Measurements from ENCODE around the gene RNF17.

RNF17 gene

GRCh38 chr13:24747248-24748060 is 16.5 kb upstream of the RNF17 start:
- no peak for TF ChIP-seq CTCF (IDR thresholded peaks at IDR 0.05; ENCODE audit: borderline replicate concordance, control extremely low read depth, extremely low read depth, insufficient read depth, missing control alignments)
- peak; percentile 51 for DNase-seq (ENCODE audit: low spot score)
- in situ Hi-C loops (cut with MboI; ENCODE audit: low sequenced_read_pairs, unreplicated experiment), result loop anchor here (25.0 kb wide), 1 partner anchor 240 kb away; no protein-coding TSS in a partner anchor

GRCh38 chr13:24748061-24748400 is 15.9 kb upstream of the RNF17 start:
- no peak for TF ChIP-seq CTCF (IDR thresholded peaks at IDR 0.05; ENCODE audit: borderline replicate concordance, control extremely low read depth, extremely low read depth, insufficient read depth, missing control alignments)
- no peak for DNase-seq (ENCODE audit: low spot score)
- in situ Hi-C loops (cut with MboI; ENCODE audit: low sequenced_read_pairs, unreplicated experiment), result loop anchor here (25.0 kb wide), 1 partner anchor 239 kb away; no protein-coding TSS in a partner anchor

DNA sequence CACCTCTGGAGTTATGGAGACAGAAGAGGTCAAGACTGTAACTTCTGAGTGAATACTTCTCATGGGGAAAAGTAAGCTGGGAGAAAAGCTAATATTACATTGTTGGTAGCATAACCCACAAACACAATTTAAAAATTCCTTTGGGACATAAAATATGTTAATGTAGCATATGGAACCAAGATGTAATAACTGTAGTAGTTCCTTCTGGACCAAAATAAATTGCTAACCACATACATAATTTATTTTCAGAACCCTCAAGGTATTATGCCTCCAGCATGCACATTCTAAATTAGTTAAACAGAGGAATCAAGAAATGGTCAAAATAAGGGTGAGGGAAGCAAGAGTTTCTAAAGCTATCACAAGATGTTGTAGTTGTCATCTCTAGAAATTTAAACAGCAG is 4.8 kb upstream of the RNF17 start:
- no peak for DNase-seq (ENCODE audit: low spot score)
- in situ Hi-C loops (cut with MboI; ENCODE audit: low sequenced_read_pairs, unreplicated experiment), result no loop called here

DNA sequence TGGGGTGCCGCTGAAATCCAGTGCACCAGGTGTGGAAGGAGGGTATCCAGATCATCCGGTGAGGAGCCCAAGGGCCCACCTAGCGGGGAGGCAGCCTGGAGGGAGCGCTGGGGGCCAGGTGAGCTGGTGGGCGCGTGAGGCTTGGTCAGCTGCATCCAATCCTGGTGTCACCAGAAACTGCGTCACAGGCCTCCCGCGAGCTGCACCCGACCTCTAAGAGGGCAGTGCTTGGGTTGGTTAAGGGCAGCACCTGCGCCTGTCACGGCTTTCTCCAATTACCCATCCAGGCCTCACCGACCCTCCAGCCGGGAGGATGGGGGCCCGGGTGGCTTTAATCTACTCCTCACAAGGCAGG is 284 bp downstream of the RNF17 start:
- DNase-seq (ENCODE audit: low spot score), result no peak
- in situ Hi-C loops (cut with MboI; ENCODE audit: low sequenced_read_pairs, unreplicated experiment), result no loop called here
- no peak for TF ChIP-seq CTCF (IDR thresholded peaks at IDR 0.05; ENCODE audit: borderline replicate concordance, control extremely low read depth, extremely low read depth, insufficient read depth, missing control alignments)

More for the DNA sequence above, 4.8 kb upstream of the RNF17 start:
- TF ChIP-seq CTCF (IDR thresholded peaks at IDR 0.05; ENCODE audit: borderline replicate concordance, control extremely low read depth, extremely low read depth, insufficient read depth, missing control alignments), result no peak

GRCh38 chr13:24777171-24777570 is 13.2 kb downstream of the RNF17 start:
- TF ChIP-seq CTCF (IDR thresholded peaks at IDR 0.05; ENCODE audit: borderline replicate concordance, control extremely low read depth, extremely low read depth, insufficient read depth, missing control alignments), result no peak
- no peak for DNase-seq (ENCODE audit: low spot score)
- in situ Hi-C loops (cut with MboI; ENCODE audit: low sequenced_read_pairs, unreplicated experiment), result no loop called here

DNA sequence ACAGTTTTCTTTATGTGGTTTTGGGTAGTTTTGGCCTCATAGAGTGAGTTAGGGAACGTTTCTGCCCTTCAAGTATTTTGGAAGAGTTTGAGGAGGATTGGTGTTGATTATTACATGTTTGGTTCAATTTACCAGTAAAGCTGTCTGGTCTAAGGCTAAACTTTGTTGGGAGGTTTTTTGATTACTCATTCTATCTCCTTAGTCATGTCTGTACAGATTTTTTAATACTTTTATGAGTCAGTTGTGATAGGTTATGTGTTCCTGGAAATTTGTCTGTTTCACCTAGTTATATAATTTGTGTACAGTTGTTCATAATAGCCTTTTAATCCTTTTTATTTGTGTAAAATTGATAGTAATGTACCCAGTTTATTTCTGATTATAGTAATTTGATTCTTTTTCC is 20.4 kb downstream of the RNF17 start:
- no peak for DNase-seq (ENCODE audit: low spot score)
- no peak for TF ChIP-seq CTCF (IDR thresholded peaks at IDR 0.05; ENCODE audit: borderline replicate concordance, control extremely low read depth, extremely low read depth, insufficient read depth, missing control alignments)
- in situ Hi-C loops (cut with MboI; ENCODE audit: low sequenced_read_pairs, unreplicated experiment), result no loop called here

All from GM13976 (cell line).